ENCODE data around the gene OPRM1.

The OPRM1 gene

GRCh38 chr6:154086510-154086909, 47.5 kb downstream of the OPRM1 start:
- no peak for DNase-seq

DNA sequence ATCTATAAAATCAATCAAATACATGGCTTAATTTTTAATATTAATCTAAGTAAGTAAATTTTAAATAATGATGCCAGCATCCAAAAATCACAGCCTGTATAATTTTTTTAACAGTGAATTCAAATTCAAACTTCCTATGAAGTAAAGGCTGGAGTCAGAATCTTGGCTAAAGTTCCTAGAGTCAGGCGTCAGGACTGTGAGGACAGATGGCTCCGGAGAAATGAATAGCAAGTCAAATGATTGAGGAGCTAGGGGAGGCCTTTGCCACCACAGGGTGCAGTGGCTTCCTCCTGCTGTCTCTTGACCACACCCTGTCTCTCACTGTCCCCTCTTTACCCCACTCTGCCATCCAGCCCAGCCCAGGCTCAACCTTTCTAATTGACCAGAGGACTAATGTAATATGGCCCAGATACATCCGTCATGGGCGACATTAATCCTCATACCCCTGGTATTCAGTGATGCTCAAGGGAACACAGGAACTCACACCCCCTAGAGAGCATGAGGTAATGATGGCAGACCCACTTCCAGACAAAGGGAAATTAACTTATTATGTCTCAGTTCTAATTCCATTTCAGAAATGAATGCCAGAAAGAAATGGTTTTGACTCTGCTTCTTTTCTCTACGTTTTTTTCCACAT, 53.4 kb downstream of the OPRM1 start:
- DNase-seq, result no peak

- DNase-seq, result no peak
These were observed 54.4 kb downstream of the OPRM1 start for GRCh38 chr6:154093231-154094044.

DNA sequence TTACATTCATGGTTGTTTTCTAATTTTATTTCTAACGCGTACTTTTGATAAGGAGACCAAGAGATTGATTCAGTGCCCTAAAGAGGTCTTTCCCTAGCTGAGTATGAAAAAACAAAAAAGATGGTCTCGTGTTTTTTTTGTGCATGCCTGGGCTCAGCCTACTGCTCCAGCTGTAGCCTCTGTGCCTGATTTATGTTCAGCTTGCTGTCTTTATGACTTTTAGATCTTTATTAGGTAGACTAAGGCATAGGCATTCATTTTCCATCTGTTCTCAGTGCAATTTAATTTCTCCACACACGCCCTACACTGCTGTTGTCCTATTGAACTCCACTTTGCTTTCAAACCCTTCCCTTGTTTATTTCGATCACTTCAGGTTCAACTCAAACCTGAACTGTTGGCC, 56.5 kb downstream of the OPRM1 start:
- DNase-seq, result no peak

- DNase-seq, result no peak
These were observed 57.3 kb downstream of the OPRM1 start for GRCh38 chr6:154096316-154096715.

DNA sequence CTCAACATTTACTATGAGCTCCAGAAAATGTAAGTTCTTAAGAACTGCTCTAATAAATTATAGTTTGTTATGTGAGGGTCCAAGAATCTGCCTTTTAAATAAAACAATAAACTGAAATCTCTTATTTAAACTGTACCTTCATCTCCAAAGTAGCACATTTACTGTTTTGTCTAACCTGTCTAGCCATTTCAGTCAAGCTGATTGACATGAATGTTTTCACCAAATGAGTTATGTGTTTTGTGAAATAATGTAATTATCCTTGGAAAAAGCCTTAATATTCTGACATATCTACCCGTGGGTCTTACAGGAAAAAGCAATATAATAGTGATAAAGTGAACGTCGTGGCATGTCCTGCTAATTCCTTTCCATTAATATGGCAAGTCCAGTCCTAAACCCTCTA, 57.8 kb downstream of the OPRM1 start:
- no peak for DNase-seq

- DNase-seq, result no peak
These were observed 60.2 kb downstream of the OPRM1 start for GRCh38 chr6:154099211-154099610.

DNA sequence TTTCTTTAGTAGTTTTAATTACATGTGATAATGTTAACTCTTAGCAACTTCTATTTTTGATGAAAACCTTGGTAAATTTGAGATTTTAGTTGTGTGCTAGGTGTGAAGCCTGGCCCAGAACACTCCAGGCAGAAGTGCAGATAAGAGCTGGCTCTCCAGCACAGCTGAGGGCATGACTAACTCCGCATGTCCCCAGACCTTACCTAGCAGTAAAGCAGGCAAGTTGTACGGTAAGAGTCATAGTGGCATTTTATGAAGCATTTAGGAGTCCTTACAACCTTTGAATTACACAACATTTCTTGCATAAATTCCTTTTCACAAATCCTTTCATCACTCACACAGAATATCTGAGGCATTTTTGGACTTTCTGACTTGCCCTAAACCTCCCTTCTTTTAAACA, 67.2 kb downstream of the OPRM1 start:
- no peak for DNase-seq

- no peak for DNase-seq
These were observed 72.0 kb downstream of the OPRM1 start for GRCh38 chr6:154111025-154111424.

GRCh38 chr6:154112181-154112809, 73.3 kb downstream of the OPRM1 start:
- no peak for DNase-seq

GRCh38 chr6:154113392-154113791, 74.4 kb downstream of the OPRM1 start:
- DNase-seq, result no peak

- DNase-seq, result no peak
These were observed 78.4 kb downstream of the OPRM1 start for GRCh38 chr6:154117485-154117884.

DNA sequence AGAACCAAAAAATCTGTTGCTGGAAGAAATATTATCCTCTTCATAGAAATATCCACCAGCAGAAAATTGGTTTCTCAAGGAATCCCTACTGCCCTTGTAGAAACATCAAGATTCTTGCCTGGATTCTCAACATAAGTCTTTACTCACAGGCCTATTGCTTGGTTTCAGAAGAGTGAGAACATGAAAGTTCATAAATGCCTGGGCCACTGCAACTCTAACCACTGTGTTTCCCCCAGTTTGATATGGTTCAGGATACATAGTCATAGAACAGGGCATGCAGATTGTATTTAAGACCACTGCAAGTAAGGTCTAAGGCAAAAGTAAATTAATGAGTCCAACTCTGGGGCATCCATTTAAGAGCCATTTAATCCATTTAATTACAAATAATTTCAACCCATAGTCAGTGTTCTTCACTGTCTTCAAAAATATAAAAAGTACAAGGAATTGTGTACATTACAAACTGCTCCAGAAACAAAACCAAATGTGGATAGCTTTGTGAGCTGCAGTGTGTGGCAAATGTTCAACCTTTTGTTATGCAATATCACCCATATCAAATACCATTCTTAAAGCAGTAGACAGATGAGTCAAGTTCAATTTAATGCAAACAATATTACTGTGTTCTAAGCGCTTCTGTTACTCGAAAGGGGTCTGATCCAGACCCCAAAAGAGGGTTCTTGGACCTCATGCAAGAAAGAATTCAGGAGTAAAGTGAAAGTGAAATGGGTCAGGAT, 83.3 kb downstream of the OPRM1 start:
- no peak for DNase-seq

GRCh38 chr6:154123155-154123956, 84.3 kb downstream of the OPRM1 start:
- DNase-seq, result no peak

DNA sequence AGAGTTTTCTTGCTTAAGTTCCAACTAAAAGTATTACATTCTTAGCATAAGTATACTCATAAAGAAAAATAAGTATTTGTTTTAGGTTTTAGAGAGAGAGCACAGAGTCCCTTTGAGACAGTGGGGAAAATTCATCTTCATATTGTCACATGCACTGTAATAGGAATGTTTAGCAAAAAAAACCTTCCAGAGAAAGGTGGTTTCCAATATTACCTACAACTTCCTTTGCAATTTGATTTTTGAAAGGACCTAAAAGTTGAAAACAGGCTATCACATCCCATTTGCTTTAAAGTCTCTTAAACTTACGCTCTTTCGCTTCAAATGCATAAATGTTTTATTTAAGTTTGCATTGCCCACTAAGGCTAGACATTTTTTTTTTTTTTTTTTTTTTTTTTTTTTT, 86.4 kb downstream of the OPRM1 start:
- no peak for DNase-seq

DNA sequence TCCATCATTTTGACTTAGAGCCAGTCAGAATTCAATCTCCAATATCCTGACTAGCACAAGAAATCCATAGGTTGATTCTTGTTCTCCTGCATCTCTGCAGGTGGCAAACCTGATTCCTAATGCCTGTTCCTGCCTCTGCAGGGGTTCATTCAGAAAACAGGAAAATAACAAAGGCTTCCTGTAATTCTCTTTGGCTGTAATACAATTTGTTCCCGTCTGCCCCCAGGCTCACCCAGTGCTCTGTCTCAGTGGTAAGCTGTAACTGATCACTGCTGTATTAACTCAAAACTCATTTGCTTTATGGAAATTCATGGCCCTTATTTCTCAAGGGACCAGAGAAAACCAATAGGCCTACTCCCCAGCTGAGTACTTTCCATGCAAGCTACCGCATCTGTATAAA, 88.6 kb downstream of the OPRM1 start:
- no peak for DNase-seq

DNA sequence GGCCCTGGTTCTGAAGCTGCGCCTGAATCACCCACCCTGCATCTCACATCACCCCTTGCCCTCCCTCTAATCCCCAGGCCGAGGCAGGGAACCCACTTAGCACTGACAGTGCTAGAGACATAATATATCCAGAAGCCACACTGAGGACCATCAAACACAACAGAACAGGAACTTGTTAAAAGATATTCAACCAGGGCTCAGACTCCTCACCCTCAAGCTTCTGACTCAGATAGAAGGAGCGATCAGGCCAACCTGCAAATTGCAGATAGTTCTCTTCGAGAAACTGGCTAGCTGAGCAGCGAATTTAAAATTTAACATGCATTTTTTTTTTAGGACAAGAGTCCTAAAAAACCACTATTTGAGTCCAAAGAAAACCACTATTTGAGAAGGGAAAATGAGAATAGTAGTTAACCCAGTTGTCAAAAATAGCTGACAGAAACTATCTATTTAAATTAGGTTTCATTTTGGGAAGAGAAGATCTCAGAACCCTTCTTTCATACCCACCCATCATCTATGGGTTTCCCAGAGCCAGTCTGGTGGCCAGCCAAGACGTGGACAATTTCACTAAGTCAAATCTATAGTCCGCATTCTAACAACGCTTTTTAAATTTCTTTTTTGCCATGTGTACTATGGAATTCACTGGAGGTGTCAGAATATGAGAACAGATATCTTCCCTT, 95.6 kb downstream of the OPRM1 start:
- no peak for DNase-seq

GRCh38 chr6:154138793-154139192, 99.8 kb downstream of the OPRM1 start:
- peak in 1 of 2 donors; percentile 69 for DNase-seq

DNA sequence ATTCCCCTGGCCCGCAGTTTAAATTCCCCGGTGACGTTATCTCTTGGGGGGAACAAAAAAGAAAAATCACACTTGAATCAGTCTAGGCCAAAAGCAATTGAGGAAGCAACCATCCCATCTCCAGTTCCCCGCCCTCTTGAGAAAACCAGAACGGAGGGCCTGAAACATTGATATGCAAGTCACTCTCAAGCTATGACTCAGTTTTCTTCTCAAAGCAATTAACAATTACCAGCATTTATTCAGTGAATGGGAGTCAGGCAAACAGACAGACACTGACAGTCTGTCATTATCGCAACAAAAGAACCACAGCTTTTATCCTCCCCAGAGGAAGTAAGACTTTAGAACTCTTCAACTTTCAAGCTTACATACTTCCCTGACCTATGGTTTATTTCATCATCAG, 100.9 kb downstream of the OPRM1 start:
- DNase-seq, result peak; percentile 16 to 60

- DNase-seq, result no peak
These were observed 101.7 kb downstream of the OPRM1 start for GRCh38 chr6:154140743-154141142.

GRCh38 chr6:154143753-154144152, 104.7 kb downstream of the OPRM1 start:
- DNase-seq, result no peak

GRCh38 chr6:154154389-154154967, 115.4 kb downstream of the OPRM1 start:
- peak; percentile 64 to 75 for DNase-seq

Data from CD4-positive, alpha-beta T cell treated with Interleukin-4 for 1 hour (primary cell).